ENCODE measurements around the gene ESAM.

ESAM gene

DNA sequence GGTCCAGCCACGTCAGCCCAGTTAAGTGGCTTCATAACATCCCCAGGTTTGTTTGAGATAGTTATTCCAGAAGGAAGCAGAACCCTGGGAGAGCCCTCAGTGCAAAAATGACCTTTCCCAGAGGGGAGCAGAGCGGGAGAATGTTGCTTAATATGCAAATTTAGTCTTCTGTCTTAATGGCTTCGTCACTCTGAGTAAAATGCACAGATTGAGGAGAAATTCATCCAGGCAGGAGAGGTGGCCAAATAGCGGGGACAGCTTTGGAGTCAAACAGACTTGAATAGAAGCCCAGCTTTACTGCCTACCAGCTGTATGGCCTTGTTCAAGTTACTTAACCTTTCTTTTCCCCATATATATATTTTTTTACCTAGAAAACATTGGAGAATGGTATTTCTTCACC is 34.6 kb downstream of the ESAM start:
- DNase-seq, result no peak

DNA sequence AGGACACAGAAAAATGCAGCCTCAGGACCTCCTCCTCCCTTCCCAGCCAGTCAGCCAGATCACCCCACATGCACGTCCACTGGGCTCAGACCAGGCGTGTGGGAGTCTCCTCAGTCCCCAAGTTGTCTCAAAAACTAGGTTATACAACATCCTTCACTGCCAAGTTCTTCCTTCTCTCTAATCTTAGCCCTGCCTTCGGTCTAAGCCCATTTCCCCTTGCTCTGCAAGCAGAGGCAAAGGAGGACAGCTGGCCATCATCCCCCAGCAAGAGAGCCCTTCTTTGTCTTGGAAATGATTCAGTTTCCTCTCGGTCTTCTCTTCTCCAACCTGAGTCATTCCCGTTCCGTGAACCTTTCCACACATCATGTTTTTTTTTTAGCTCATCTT is 36.4 kb downstream of the ESAM start:
- DNase-seq, result no peak

DNA sequence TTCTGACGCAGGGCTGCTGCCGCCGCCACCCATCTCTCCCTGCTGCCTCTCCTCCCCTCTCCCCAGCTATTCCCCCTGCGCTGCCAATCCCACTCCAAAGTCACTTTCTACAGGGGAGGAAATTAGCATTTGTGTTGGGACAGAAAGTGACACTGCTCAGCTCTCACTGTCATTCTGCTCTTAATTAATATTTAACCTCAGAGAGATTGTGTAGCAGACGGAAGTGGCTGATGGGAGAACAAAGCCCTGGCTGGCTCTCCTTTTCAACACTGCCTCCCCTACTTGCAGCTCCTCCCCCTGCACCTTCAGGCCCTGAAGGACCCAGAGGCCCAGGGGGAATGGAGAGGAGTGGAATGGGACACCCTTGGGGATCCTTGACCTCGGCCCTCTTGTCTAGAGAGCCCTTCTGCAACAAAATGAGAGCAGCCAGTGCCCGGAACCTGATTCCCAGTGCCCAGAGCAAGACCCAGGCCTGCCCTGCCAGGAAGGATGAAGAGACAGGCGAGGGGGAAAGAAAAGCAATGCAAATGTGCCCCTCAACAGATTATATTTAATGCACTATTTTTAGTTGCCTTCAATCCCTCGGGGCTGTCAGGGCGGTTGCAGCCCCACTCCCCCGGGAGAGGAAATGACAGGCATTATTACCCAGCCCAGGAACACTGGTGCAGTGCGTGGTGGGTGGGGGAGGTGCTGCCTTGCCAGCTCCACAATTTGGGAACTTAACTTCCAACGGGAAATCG is 36.9 kb downstream of the ESAM start:
- DNase-seq, result no peak

DNA sequence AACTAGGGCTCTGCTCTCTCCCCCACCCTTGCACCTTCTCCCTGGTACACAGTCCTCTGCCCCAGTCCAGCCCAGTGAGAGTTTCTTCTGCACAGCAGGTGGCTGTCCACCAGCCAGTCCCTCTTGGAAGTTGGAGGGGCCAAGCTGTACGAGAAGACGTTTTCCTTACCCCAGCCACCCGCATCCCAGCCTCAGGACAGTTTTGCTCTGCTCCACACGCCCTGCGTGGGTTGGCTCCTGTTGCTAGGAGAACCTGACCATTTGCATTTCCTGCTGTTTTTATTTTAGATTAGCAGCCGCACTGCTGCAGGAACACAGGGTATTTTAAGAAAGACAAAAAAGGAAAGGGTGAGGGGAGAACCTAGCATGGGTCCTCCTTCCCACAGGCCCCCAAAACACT is 39.9 kb downstream of the ESAM start:
- no peak for DNase-seq

DNA sequence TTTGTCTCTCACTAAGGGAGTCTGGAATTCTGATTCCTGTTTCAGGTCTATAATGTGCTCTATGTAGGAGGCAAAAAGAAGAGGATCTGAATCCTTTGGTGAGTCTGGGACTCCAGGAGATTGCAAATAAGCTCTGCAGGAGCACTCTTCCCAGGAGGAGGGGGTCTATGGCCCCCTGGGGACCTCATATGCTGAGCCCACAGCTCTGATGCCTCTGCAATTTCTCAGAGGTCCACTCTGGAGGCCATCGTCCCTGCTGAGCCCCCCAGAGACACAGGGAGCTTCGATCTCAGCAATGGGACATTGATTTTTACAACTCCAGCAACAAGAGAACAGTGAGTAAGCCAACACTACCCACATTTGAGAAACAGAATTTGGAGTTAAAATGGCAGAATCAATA is 42.6 kb downstream of the ESAM start:
- DNase-seq, result no peak

DNA sequence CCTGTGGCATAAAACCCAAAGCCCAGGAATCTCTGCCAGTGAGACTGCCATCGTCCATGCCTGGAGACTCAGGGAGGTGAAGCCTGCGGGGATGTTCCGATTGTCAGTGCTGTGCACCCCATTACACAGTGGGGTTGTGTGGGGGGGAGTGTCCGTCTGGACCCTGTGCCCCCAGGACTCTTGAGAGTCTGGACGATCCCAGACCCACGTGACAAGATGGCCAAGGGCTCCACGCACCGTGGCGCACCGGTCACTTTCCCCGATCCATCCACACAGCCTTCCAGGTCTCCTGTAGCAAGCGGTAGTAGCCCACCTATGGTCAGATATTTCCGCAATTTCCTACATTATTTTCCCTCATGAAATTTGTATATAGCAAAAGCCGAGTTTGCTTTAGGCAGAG is 43.3 kb downstream of the ESAM start:
- DNase-seq, result no peak

DNA sequence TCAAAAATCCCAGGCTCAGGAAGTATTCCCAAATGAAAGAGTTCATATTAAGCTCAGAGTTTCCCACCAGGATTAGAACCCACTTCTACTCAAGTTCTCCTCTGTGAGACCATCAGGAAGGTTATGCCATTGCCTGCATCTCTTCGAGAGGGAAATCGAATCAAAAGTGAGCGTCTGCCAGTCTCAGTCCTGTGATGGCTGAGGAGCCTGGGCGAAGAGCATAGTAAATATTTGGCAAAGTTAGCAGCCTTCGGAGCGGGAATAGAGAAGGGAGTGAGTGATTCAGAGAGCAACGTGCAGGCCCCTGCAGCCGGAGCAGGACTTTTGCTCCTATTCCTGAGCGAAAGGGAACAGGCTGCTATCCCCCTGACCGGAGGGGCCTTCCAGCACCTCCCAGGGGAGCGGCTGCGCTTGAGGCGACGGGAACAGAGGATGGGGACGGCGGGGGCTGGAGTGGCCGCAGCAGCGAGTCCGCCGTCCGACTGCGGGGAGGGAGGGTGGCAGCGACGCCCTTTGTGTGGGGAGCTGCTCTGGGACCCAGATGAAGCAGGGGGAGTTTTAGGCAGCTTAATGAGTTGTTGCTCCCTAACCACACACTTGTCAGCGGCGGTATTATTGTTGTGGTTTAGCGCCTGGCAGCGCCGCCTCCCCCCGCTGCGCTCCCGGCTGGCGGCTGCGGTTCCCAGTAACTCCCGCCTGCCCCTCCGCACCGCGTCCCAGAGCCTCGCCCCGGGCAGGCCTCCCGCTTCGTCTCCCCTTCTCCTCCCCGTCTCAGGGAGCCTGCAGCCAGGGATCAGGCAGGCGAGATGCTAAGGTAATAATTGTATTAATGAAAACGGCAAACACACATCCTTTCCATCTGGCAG is 44.1 kb downstream of the ESAM start:
- DNase-seq, result peak; percentile 63

DNA sequence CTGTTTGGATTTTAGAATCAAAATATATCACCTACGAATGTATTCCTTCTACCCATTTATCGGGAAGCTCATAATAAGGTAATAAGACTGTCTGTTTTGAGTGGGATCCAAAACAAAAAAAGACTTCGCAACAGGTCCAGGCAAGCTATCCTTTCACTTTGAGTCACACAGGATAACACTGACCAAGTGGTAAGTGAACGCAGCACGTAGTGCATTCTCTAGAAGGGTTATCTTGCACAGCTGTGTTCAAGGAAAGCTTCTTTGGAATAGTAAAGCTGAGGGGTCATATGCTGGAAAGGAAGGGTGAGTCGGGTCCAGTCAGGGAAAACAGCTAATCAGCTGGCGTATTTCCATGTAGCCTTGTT is 44.7 kb downstream of the ESAM start:
- no peak for DNase-seq

DNA sequence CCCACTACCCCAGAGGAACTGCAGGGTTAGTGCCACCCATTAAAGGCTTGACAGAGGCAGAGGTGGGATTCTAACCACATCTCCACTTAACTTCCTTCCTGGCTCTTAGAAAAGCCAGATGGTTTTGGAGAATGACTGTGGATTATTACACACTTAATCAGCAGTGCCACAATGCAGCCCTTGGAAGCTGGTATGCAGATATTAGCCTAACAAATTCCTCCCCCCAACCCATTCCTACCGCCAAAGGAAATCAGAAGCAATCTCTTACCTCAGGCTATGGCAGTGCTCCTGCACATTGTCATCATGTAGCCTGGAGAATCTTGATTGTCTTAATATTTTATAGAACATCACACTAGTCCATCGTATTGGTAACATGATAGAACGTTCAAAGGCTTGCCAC is 45.5 kb downstream of the ESAM start:
- no peak for DNase-seq

DNA sequence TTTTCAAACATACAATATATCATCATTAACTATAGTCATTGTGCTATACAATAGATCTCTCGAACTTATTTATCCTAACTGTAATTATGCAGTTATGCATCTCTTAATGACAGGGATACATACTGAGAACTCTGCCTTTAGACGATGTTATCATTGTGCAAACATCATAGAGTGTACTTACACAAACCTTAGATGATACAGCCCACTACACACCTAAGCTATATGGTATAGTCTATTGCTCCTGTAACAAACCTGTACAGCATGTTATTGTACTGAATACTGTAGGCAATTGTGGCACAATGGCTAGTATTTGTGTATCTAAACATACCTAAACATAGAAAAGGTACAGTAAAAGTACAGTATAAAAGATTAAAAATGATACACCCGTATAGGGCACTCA is 49.7 kb downstream of the ESAM start:
- no peak for DNase-seq

DNA sequence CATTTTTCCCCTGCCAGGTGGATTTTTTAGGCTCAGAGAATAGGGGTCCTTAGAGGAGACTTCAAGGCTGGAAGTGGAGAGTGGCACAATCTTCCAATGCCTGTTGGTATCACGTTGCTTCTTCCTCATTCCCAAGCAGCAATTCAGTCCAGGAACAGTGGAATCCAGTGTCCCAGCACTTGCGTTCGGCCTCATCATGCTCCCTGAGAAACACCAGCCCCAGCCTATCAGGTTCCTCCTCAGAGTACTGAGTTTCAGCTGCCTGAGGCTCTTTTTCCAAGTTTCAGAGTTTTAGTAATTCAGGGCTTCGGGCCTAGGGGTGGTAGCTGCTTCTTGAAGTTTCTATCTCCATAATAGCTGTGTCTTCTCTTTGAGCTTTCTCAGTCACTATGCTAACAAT is 54.3 kb downstream of the ESAM start:
- DNase-seq, result no peak

Measured in NCI-H1105 treated with DMSO at 0.1 percent for 48 hours (cell line).